Adrenal gland (tissue), 5 donors: Measurements from ENCODE around the gene MROH2B.

Experiments
- POLR2A ChIP-seq, 2 donors: fragments of 450-650 bp; IDR thresholded peaks; one replicate each; pipeline ENCODE4 v1.6.1; 2017; ENCODE audit warnings: antibody characterized with exemption in 2 of 2, mild to moderate bottlenecking in 2 of 2, moderate library complexity in 1 of 2
- TF ChIP-seq, protein P1 (sequence below), 6 experiments: fragments of 450-650 bp in 4 of 6; fragments of 200-600 bp in 2 of 6; sonication (generic) in 1 of 6; IDR thresholded peaks; 1 replicate in 5 of 6; 2 replicates in 1 of 6; pipeline versions ENCODE4 v1.5.1 to v1.8.0; 2016 to 2021; ENCODE audit warnings: antibody characterized with exemption in 6 of 6, mild to moderate bottlenecking in 2 of 6, moderate library complexity in 1 of 6
- donor health status: DM: no; HTN: no; CAD: no.

DNA sequence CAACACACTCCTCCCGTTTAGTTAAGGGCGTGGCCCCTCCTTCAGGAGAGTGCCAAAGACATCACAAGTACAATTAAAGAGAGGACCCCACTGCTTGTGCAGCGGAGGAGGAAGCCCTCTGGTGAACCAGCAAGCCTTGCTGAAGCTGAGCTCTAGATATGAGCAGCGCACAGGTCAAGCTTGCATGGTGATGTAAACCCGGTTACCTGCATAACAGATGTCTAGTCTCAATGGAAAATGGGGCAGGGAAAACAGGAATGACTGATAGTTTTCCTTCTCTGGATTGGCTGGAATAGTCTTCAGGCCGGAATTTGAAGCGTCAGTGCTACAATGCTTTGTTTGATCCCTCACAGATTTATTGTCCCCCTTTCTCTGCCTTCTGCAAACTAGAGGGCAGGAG is 66.2 kb downstream of the MROH2B start:
- TF ChIP-seq, protein P1, sequence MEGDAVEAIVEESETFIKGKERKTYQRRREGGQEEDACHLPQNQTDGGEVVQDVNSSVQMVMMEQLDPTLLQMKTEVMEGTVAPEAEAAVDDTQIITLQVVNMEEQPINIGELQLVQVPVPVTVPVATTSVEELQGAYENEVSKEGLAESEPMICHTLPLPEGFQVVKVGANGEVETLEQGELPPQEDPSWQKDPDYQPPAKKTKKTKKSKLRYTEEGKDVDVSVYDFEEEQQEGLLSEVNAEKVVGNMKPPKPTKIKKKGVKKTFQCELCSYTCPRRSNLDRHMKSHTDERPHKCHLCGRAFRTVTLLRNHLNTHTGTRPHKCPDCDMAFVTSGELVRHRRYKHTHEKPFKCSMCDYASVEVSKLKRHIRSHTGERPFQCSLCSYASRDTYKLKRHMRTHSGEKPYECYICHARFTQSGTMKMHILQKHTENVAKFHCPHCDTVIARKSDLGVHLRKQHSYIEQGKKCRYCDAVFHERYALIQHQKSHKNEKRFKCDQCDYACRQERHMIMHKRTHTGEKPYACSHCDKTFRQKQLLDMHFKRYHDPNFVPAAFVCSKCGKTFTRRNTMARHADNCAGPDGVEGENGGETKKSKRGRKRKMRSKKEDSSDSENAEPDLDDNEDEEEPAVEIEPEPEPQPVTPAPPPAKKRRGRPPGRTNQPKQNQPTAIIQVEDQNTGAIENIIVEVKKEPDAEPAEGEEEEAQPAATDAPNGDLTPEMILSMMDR (IDR thresholded peaks at IDR 0.05): no peak
- no peak for TF ChIP-seq POLR2A (IDR thresholded peaks at IDR 0.05)
